GM04504 (cell line): ENCODE measurements around the gene KRT17.
"Not testable (repeated sequence)": the region's sequence is repeated elsewhere in the genome, so short reads cannot be mapped to it uniquely, and the experiment has no call there.

ENCODE experiments used
- DNase-seq: peaks from one replicate; pipeline ENCODE4 v3.0.0-alpha.2; 2012; ENCODE audit warnings: low read depth

KRT17 gene

GRCh38 chr17:41619927-41620582 is 4.3 kb downstream of the KRT17 start:
- not testable (repeated sequence) for DNase-seq

GRCh38 chr17:41619036-41619926 is 5.1 kb downstream of the KRT17 start:
- no peak for DNase-seq

GRCh38 chr17:41618341-41619035 is 5.9 kb downstream of the KRT17 start:
- no peak for DNase-seq

GRCh38 chr17:41617698-41618097 is 6.7 kb downstream of the KRT17 start:
- no peak for DNase-seq

- DNase-seq, result no peak
Observed at GRCh38 chr17:41617136-41617535, 7.2 kb downstream of the KRT17 start.

GRCh38 chr17:41616486-41616885 is 7.9 kb downstream of the KRT17 start:
- not testable (repeated sequence) for DNase-seq

- no peak for DNase-seq
Observed at GRCh38 chr17:41615454-41615853, 8.9 kb downstream of the KRT17 start.

- not testable (repeated sequence) for DNase-seq
Observed at GRCh38 chr17:41614767-41615166, 9.6 kb downstream of the KRT17 start.

- no peak for DNase-seq
Observed at GRCh38 chr17:41614098-41614497, 10.3 kb downstream of the KRT17 start.

- no peak for DNase-seq
Observed at GRCh38 chr17:41613277-41614082, 10.9 kb downstream of the KRT17 start.

GRCh38 chr17:41612376-41613160 is 11.8 kb downstream of the KRT17 start, which contains the start of gene KRT16:
KRT16 (minus strand) TSS chr17:41612767; CDS start chr17:41612688, 79 bp downstream.
- peak; percentile 11 for DNase-seq

- DNase-seq, result no peak
Observed at GRCh38 chr17:41610965-41611640, 13.3 kb downstream of the KRT17 start.

- not testable (repeated sequence) for DNase-seq
Observed at GRCh38 chr17:41610061-41610517, 14.3 kb downstream of the KRT17 start.

- DNase-seq, result not testable (repeated sequence)
Observed at GRCh38 chr17:41606930-41607329, 17.4 kb downstream of the KRT17 start.

GRCh38 chr17:41602524-41602923 is 21.9 kb downstream of the KRT17 start:
- DNase-seq, result no peak

- DNase-seq, result no peak
Observed at GRCh38 chr17:41600318-41600717, 24.1 kb downstream of the KRT17 start.

- no peak for DNase-seq
Observed at GRCh38 chr17:41599680-41600079, 24.7 kb downstream of the KRT17 start.

- DNase-seq, result no peak
Observed at GRCh38 chr17:41595585-41595984, 28.8 kb downstream of the KRT17 start.

GRCh38 chr17:41594363-41594915 is 29.9 kb downstream of the KRT17 start:
- no peak for DNase-seq
